GM21786 (cell line): ENCODE measurements around the gene RGS17.
"Not testable (repeated sequence)": the region's sequence is repeated elsewhere in the genome, so short reads cannot be mapped to it uniquely, and the experiment has no call there.

Experiments
- ATAC-seq: cut with Tn5 transposase; IDR thresholded peaks from one replicate; pipeline ENCODE4 v1.9.1; 2021; ENCODE audit not compliant: unreplicated experiment

The RGS17 gene

DNA sequence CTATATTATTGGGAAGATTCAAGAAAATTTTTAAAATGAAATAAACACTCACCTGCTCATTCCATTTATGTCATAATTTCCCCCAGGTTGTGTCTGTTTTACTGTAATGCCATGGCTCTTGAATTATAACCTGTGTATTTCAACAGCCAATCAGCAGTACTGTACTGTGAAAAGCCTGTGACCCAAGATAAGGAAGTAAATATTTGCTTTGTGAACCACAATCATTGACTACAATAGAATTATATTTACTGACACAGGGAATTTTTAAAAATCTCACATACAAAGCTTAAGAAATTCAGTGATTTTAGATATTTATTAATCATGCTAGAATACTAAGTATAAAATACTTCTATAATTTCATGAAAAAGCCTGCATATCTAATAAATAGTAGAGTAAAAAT is 6.0 kb downstream of the RGS17 start:
- peak; percentile 38 for ATAC-seq

GRCh38 chr6:153123801-153124200 is 7.3 kb downstream of the RGS17 start:
- peak; percentile 70 for ATAC-seq

GRCh38 chr6:153121311-153121710 is 9.8 kb downstream of the RGS17 start:
- ATAC-seq, result no peak

- ATAC-seq, result peak; percentile 98
These were observed 12.8 kb downstream of the RGS17 start for GRCh38 chr6:153117986-153118879.

DNA sequence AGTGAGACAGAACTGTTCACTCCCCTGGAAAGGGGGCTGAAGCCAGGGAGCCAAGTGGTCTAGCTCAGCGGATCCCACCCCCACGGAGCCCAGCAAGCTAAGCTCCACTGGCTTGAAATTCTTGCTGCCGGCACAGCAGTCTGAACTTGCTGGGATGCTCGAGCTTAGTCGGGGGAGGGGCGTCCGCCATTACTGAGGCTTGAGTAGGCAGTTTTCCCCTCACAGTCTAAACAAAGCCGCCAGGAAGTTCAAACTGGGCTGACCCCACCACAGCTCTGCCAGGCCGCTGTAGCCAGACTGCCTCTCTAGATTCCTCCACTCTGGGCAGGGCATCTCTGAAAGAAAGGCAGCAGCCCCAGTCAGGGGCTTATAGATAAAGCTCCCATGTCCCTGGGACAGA is 20.0 kb downstream of the RGS17 start:
- not testable (repeated sequence) for ATAC-seq

- not testable (repeated sequence) for ATAC-seq
These were observed 20.5 kb downstream of the RGS17 start for GRCh38 chr6:153110612-153111011.

- no peak for ATAC-seq
These were observed 22.8 kb downstream of the RGS17 start for GRCh38 chr6:153108315-153108714.

- no peak for ATAC-seq
These were observed 25.1 kb downstream of the RGS17 start for GRCh38 chr6:153106021-153106420.

- no peak for ATAC-seq
These were observed 26.9 kb downstream of the RGS17 start for GRCh38 chr6:153104220-153104619.

DNA sequence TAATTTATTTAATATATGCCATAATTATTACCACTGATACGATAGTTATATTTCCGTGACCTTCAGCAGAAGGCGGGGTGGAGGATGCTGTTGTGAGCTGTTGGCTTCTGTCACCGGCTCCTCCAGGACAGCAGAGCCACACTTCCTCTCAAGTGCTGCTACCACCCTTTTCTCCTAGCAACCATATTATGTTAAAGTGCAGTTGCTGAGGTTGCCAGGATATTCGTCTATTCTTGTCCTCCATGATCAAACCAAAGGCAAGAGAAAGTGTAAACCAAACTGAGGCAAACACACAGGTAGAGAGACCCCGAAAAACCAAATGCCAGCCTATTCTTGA is 27.8 kb downstream of the RGS17 start:
- ATAC-seq, result no peak

GRCh38 chr6:153102605-153103318 is 28.3 kb downstream of the RGS17 start:
- ATAC-seq, result no peak

DNA sequence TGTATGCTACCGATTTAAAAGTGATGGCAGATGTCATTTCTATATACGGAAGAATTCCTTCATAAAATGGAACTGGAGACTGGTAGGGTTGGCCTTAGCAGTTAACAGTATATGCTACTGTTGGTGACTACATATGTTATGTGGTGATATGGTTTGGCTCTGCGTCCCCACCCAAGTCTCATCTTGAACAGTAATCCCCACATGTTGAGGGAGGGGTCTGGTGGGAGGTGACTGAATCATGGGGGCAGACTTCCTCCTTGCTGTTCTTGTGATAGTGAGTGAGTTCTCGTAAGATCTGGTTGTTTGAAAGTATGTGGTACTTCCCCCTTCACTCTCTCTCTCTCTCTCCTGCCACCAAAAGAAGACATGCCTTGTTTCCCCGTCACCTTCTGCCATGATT is 29.6 kb downstream of the RGS17 start:
- no peak for ATAC-seq

DNA sequence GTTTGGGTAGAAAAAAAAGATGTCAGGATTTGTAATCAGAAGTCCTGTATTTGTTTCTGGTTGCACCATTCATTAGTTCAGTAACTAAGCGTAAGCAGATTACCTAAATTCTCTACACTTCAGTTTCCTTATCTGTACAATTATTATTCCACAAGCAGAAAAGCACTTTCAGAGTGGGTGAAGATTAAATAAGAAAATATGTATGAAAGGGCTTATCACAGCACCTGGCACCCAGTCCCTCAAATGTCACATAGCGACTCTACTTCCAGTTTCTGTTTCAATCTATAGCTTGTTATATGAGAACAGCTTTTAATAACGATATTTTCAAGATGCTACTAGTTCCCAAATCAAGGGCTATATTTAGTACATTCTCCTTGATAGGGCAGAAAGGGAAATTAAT is 31.4 kb downstream of the RGS17 start:
- ATAC-seq, result peak; percentile 72

- ATAC-seq, result no peak
These were observed 34.3 kb downstream of the RGS17 start for GRCh38 chr6:153096792-153097191.

GRCh38 chr6:153096031-153096430 is 35.1 kb downstream of the RGS17 start:
- no peak for ATAC-seq

DNA sequence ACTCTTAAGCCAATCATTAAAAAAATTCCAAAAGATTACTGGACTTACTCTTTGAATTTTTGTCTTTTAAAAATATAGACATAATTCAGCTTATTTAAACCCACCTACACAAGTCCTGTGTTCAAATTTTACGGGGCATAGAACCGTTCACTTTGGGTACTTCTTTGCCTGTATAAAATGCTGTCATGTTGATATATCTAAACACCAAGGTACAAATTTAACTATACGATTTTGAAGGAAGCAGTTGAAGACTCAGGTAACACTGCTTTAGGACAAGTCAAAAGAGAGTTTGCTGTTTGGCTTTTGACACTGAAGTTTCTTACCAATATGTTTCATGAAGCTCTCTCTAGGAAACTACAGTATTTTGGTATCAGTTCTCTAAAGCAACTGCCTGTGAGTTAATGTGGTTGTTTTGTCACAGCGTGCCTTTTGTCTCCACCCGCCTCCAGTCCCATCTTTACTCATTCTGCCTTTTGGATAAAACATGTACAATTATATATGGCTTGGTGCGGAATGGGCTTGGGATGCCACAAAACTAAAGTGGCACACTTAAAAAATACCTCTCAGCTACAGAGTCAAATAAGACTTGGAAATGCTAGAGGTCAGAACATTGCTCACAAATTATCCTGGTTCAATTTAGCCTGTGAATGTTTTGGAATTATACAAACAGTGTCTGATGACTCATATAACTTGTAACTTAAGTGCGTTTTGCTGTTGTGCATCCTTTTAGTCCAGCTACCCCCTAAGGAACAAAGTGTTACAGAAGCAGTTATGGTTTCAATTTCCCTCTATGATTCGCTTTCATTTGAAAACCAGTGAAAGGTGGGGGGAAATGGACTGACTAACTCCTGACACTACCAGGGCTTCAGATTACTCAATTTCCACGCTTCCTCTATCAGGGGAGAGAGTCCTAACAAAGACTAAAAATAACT is 38.7 kb downstream of the RGS17 start:
- peak; percentile 84 for ATAC-seq

GRCh38 chr6:153090241-153090930 is 40.7 kb downstream of the RGS17 start:
- no peak for ATAC-seq

DNA sequence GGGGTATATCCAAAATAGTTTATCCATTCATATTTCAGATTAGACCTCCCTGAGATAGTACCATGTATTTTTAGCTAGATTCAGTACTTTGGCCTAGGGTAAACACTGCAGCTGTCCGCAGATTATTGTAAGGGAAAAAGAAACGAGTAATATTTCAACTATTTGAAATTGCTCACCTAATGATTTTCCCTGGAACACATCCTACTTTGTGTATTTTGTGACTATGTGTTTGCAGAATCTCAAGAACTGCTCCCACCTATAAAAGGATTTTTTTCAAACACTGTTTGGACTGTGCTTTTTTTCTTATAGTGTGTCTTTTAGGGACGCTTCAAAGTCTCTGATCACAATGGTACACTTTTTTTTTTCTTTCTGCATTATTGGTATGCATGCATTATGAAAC is 42.3 kb downstream of the RGS17 start:
- ATAC-seq, result no peak

GRCh38 chr6:153087436-153087835 is 43.6 kb downstream of the RGS17 start:
- ATAC-seq, result no peak

DNA sequence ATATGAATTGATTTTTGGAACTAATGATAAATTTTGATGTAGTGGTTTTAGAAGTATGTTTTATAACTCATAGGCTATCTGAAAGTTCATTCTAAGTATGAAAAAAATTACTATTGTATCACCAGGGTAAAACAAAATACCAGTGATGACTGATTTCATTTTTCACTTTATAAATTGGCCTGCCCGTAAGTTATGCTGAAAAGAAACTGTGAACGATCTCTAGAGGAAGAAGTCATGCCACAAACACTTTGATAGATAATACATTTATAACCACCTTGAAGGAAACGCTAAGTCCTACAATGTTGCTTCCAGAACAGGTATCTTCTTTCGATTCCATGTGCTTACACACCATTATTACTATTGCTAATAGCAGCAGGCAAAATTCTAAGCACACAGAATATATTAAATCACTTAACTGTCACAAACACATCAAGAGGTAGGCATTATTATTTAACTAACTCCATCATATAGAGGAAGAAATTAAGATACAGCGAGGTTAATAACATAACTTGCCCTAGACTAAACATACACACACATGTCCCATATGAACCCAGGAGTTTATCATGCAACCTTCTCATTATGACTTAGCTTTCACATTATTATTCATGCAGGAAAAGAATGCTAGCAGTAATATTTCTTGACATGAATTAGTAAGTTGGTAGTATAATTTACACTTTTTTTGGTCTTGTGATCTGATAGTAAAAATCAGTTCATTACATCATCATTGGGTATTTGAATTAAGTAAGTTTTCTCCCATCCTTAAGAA is 44.7 kb downstream of the RGS17 start:
- ATAC-seq, result peak; percentile 29
